AG09319 (cell line): ENCODE results near the gene ALG14.
"Not testable (repeated sequence)": the region's sequence is repeated elsewhere in the genome, so short reads cannot be mapped to it uniquely, and the experiment has no call there.

Experiments used
- DNase-seq: peaks from one replicate; pipeline ENCODE4 v3.0.0-alpha.2; 2010; ENCODE audit warnings: low read depth; ENCODE audit errors: extremely low read depth
- CTCF ChIP-seq: IDR thresholded peaks from 2 replicates; pipeline ENCODE4 v1.5.1; 2011; ENCODE audit warnings: low read depth, mild to moderate bottlenecking, inconsistent platforms, low read length, moderate library complexity

The ALG14 gene

GRCh38 chr1:94942171-94943128, 130.3 kb downstream of the ALG14 start:
- no peak for DNase-seq

DNA sequence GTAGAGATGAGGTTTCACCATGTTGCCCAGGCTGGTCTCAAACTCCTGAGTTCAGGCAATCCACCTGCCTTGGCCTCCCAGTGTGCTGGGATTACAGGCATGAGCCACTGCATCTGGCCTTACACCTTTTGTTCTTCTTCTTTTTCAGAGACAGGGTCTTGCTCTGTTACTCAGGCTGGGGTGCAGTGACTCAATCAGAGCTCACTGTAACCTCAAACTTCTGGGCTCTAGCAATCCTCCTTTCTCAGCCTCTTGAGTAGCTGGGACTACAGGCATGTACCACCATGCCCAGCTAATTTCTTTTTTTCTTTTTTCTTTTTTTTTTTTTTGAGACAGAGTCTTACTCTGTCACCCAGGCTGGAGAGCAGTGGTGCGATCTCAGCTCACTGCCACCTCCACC, 131.3 kb downstream of the ALG14 start:
- DNase-seq: not testable (repeated sequence)

More at GRCh38 chr1:94942171-94943128, 130.3 kb downstream of the ALG14 start:
- TF ChIP-seq CTCF: no peak

- DNase-seq: no peak
- no peak for TF ChIP-seq CTCF
These were observed 132.0 kb downstream of the ALG14 start for GRCh38 chr1:94940738-94941137.

- DNase-seq: no peak
- no peak for TF ChIP-seq CTCF
These were observed 134.9 kb downstream of the ALG14 start for GRCh38 chr1:94937820-94938219.

DNA sequence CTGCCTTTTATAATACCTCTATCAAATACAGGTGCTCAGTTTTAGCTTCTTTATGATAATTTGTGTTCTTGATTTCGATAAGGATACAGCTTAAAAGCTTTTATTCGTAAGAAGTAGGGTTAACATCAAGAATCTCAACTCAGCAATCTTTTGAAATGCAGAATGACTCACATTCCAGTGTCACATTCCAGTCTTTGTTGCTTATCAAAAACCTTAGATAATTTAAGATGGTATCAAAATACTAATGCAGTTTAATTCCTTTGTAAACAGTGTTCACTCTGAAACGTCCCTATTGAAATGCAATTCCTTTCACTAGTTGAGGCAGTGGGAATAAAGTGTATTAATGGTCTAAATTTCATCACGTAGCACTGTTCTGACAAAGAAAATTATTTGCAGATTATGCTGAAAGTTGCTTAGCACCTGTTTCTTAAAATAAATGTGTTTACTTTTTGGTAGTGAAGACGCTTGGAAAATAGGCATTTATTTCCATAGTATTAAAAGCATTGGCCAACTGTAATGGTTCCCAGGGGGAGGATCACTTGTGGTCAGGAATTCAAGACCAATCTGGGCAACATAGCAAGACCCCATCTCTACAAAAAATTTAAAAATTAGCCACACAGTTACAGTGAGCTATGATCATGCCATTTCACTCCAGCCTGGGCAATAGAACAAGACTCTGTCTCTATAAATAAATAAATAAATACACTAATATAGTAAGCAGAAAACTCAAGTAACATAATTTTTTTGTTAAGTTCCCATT, 135.7 kb downstream of the ALG14 start:
- no peak for TF ChIP-seq CTCF
- DNase-seq: no peak

- no peak for TF ChIP-seq CTCF
- no peak for DNase-seq
These were observed 137.3 kb downstream of the ALG14 start for GRCh38 chr1:94935476-94935875.

- DNase-seq: no peak
- TF ChIP-seq CTCF: no peak
These were observed 137.7 kb downstream of the ALG14 start for GRCh38 chr1:94935034-94935433.
